Stimulated activated CD4-positive, alpha-beta T cell treated with anti-CD3 and anti-CD28 coated beads, Interleukin-4, amount 100 ng/mL, for 1 hour (primary cell): ENCODE measurements around the gene SARS1.

Experiments
- DNase-seq: peaks from one replicate; pipeline ENCODE4 v3.0.0-alpha.2; 2020

The SARS1 gene

GRCh38 chr1:109263597-109264378 lies 50.1 kb downstream of the SARS1 start:
- DNase-seq: peak; percentile 82

GRCh38 chr1:109264379-109264755 lies 50.6 kb downstream of the SARS1 start:
- DNase-seq: no peak

- DNase-seq: no peak
Observed at GRCh38 chr1:109265016-109265415, 51.3 kb downstream of the SARS1 start.

GRCh38 chr1:109265741-109266330 lies 52.1 kb downstream of the SARS1 start:
- no peak for DNase-seq

GRCh38 chr1:109266965-109267364 lies 53.2 kb downstream of the SARS1 start:
- DNase-seq: no peak

GRCh38 chr1:109267743-109268300 lies 54.1 kb downstream of the SARS1 start:
- DNase-seq: no peak

- no peak for DNase-seq
Observed at GRCh38 chr1:109268431-109269211, 54.9 kb downstream of the SARS1 start.

- no peak for DNase-seq
Observed at GRCh38 chr1:109269212-109269980, 55.7 kb downstream of the SARS1 start.

- no peak for DNase-seq
Observed at GRCh38 chr1:109269981-109270622, 56.4 kb downstream of the SARS1 start.

- no peak for DNase-seq
Observed at GRCh38 chr1:109270623-109271317, 57.1 kb downstream of the SARS1 start.

GRCh38 chr1:109271458-109271857 lies 57.7 kb downstream of the SARS1 start:
- DNase-seq: no peak

- DNase-seq: no peak
Observed at GRCh38 chr1:109272021-109272799, 58.5 kb downstream of the SARS1 start.

- no peak for DNase-seq
Observed at GRCh38 chr1:109272831-109273547, 59.3 kb downstream of the SARS1 start.

GRCh38 chr1:109273570-109274288 lies 60.0 kb downstream of the SARS1 start:
- no peak for DNase-seq

GRCh38 chr1:109274533-109275476 lies 61.1 kb downstream of the SARS1 start:
- DNase-seq: no peak

GRCh38 chr1:109275706-109276345 lies 62.1 kb downstream of the SARS1 start:
- DNase-seq: no peak

GRCh38 chr1:109277434-109278204 lies 63.9 kb downstream of the SARS1 start:
- peak; percentile 63 for DNase-seq
